Progenitor cell of endocrine pancreas (in vitro differentiated cells): Measurements from ENCODE around the gene CLPSL2. TPM values are rescaled to one million over a fixed set of nuclear protein-coding genes. Genes with fewer than 3 reads are reported as not detected.

ENCODE experiments used
- DNase-seq: peaks from one replicate; pipeline ENCODE4 v3.0.0; 2021; ENCODE audit warnings: low spot score; ENCODE audit not compliant: unreplicated experiment
- H3K27ac Mint-ChIP-seq: 2 replicates; pipeline ENCODE4 v1.8.0; 2021; ENCODE audit warnings: mild to moderate bottlenecking, moderate library complexity, mixed read lengths
- H3K27me3 Mint-ChIP-seq: 2 replicates; pipeline ENCODE4 v1.8.0; 2021; ENCODE audit warnings: mixed read lengths
- H3K36me3 Mint-ChIP-seq: 2 replicates; pipeline ENCODE4 v1.8.0; 2022; ENCODE audit warnings: mixed read lengths; ENCODE audit not compliant: insufficient read depth
- H3K4me1 Mint-ChIP-seq: 2 replicates; pipeline ENCODE4 v1.8.0; 2021; ENCODE audit warnings: low read depth, mixed read lengths
- H3K4me3 Mint-ChIP-seq: 2 replicates; pipeline ENCODE4 v1.8.0; 2021; ENCODE audit warnings: low read depth, mild to moderate bottlenecking, moderate library complexity, mixed read lengths
- H3K9me3 Mint-ChIP-seq: 2 replicates; pipeline ENCODE4 v1.8.0; 2021; ENCODE audit warnings: low read depth, mixed read lengths
- CTCF ChIP-seq: fragments of 200-600 bp; sonication (generic); IDR thresholded peaks from one replicate; pipeline ENCODE4 v1.5.0; 2021; ENCODE audit warnings: antibody characterized with exemption, mild to moderate bottlenecking; ENCODE audit not compliant: unreplicated experiment
- long read RNA-seq: library from polyadenylated mRNA; unstranded; transcript quantifications from one replicate; pipeline ENCODE4 v2.0.0, GENCODE V29; 2020
- total RNA-seq: library from RNA; stranded (reverse); gene quantifications from 2 replicates; pipeline ENCODE4 v1.2.1, GENCODE V29; 2021

The CLPSL2 gene
- not detected in 2 replicates for total RNA-seq
- long read RNA-seq, result 0 reads

- Mint-ChIP-seq H3K4me3 (peak within 1 kb of the TSS; percentile 70), H3K27ac (no peak within 1 kb of the TSS), H3K36me3 (no peaks in the 10 kb centered on the region), H3K4me1 (peaks cover 2% of the 10 kb centered on the region), H3K9me3 (no peaks in the 10 kb centered on the region), H3K27me3 (peaks cover 45% of the 10 kb centered on the region)
- TF ChIP-seq CTCF, result peak; percentile 26
- peak; percentile 20 for DNase-seq
These were observed at the start of gene CLPSL2 for GRCh38 chr6:35776364-35777215. CLPSL2 (plus strand) TSS chr6:35776598; CDS start chr6:35776619, 21 bp downstream.

- Mint-ChIP-seq H3K4me3 (peak overlapping the region; percentile 70), H3K27ac (peak overlapping the region; percentile 83), H3K36me3 (no peaks in the 10 kb centered on the region), H3K4me1 (peaks cover 23% of the 10 kb centered on the region), H3K27me3 (peaks cover 42% of the 10 kb centered on the region), H3K9me3 (no peaks in the 10 kb centered on the region)
- TF ChIP-seq CTCF, result no peak
- peak; percentile 29 for DNase-seq
These were observed 49.0 kb upstream of the CLPSL2 start for GRCh38 chr6:35727231-35727934.

- Mint-ChIP-seq H3K4me3 (peak overlapping the region; percentile 76), H3K27me3 (peaks cover 42% of the 10 kb centered on the region), H3K36me3 (no peaks in the 10 kb centered on the region), H3K27ac (peak overlapping the region; percentile 37), H3K4me1 (peaks cover 25% of the 10 kb centered on the region), H3K9me3 (no peaks in the 10 kb centered on the region)
- no peak for TF ChIP-seq CTCF
- peak; percentile 50 for DNase-seq
These were observed 48.3 kb upstream of the CLPSL2 start for GRCh38 chr6:35727935-35728682.

- Mint-ChIP-seq H3K36me3 (no peaks in the 10 kb centered on the region), H3K9me3 (no peaks in the 10 kb centered on the region), H3K27ac (no peak overlapping the region), H3K27me3 (peaks cover 45% of the 10 kb centered on the region), H3K4me3 (peak overlapping the region; percentile 76), H3K4me1 (peaks cover 24% of the 10 kb centered on the region)
- DNase-seq, result no peak
- no peak for TF ChIP-seq CTCF
These were observed 47.4 kb upstream of the CLPSL2 start for GRCh38 chr6:35728683-35729678.
